Naive thymus-derived CD8-positive, alpha-beta T cell (primary cell): Measurements from ENCODE around the gene SLC9A9. TPM values are rescaled to one million over a fixed set of nuclear protein-coding genes. Genes with fewer than 3 reads are reported as not detected.
A peak's percentile ranks its signal among the peaks of the same experiment; 100 is the strongest.

ENCODE experiments used
- ATAC-seq, 2 donors: fragments of 150-1000 bp; cut with Tn5 transposase in 1 of 2; sonication (Bioruptor Pico), chemical (Tn5 transposase) in 1 of 2; 1 replicate in 1 of 2; 2 replicates in 1 of 2; pipeline ENCODE4 v1.10.0; 2021; ENCODE audit warnings: mild to moderate bottlenecking in 2 of 2, moderate library complexity in 2 of 2
- POLR2A ChIA-PET: fragments of 350-600 bp; sonication (Branson Sonifier 250); formaldehyde crosslinking; loops from one replicate; lab custom pipeline; 2021; ENCODE audit warnings: antibody characterized with exemption; lab: Charles Lee
- DNase-seq, 10 donors: peaks; one replicate each; pipeline versions ENCODE4 v3.0.0 to v3.0.0-alpha.2; 2020 to 2022
- H3K27ac Mint-ChIP-seq, 10 donors: one replicate each; pipeline ENCODE4 v1.8.0; 2020 to 2022; ENCODE audit warnings: mild to moderate bottlenecking in 10 of 10, mixed read lengths in 10 of 10, moderate library complexity in 4 of 10, inconsistent platforms in 1 of 10
- H3K27me3 Mint-ChIP-seq, 5 donors: one replicate each; pipeline ENCODE4 v1.8.0; 2021 to 2022; ENCODE audit warnings: mixed read lengths in 5 of 5
- H3K36me3 Mint-ChIP-seq, 3 donors: one replicate each; pipeline ENCODE4 v1.8.0; 2020 to 2022; ENCODE audit warnings: mixed read lengths in 3 of 3, mild to moderate bottlenecking in 2 of 3, inconsistent platforms in 1 of 3
- H3K4me1 Mint-ChIP-seq, 4 donors: one replicate each; pipeline ENCODE4 v1.8.0; 2021 to 2022; ENCODE audit warnings: mixed read lengths in 4 of 4
- H3K4me3 Mint-ChIP-seq, 10 donors: one replicate each; pipeline ENCODE4 v1.8.0; 2020 to 2022; ENCODE audit warnings: mild to moderate bottlenecking in 10 of 10, mixed read lengths in 10 of 10, moderate library complexity in 6 of 10, inconsistent platforms in 1 of 10
- H3K9me3 Mint-ChIP-seq, 9 donors: one replicate each; pipeline ENCODE4 v1.8.0; 2020 to 2022; ENCODE audit warnings: mixed read lengths in 9 of 9, mild to moderate bottlenecking in 3 of 9, inconsistent platforms in 1 of 9, moderate library complexity in 1 of 9
- polyA plus RNA-seq, 3 donors: library from polyadenylated mRNA; unstranded; fragments of 300-500 nt; fragmentation: Illumina TruSeq; gene quantifications; one replicate each; pipeline ENCODE4 v1.2.3, GENCODE V29; 2021
- total RNA-seq, 8 experiments: library from RNA in 2 of 8; stranded (reverse) in 2 of 8; gene quantifications; one replicate each; pipeline ENCODE4 v1.2.3 and lab custom pipeline; 2021 to 2026

SLC9A9 gene
- total and polyA plus RNA-seq, 5 experiments from 2014 or later: 9.6 to 19.4 (median 14.2) TPM

DNA sequence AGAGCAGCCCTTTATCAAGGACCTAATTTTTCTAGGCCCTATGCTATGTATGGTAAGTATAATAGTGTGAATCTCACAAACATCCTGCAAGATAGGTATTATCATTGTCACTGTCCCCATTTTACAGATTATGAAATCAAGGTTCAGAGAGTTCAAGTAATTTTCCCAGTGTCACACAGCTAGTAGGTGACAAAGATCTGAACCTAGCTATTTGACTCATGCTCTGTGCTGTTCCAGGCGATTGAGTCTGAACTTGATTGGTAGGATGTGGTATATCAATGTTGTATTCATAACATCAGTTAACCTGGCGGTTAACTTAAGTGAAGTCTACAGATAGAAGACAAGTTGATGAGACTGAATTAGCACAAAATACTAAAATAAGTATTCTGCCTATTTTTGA, 498.8 kb downstream of the SLC9A9 start:
- no peaks in the 10 kb centered on the region for H3K27me3 Mint-ChIP-seq
- DNase-seq (no peak), ATAC-seq (no peak)
- peaks cover 0 to 4% (median 0%) of the 10 kb centered on the region in 3 donors for H3K36me3 Mint-ChIP-seq
- POLR2A ChIA-PET: interaction anchor here (0.8 kb wide), 1 partner anchor 13 kb away, joined by 3 read pairs; no protein-coding TSS in a partner anchor
- H3K27ac Mint-ChIP-seq: peak overlapping the region in 8 of 10 donors; percentile 9 to 83 (median 22)
- H3K4me3 Mint-ChIP-seq: peak overlapping the region in 4 of 10 donors; percentile 8 to 35 (median 18)
- H3K4me1 Mint-ChIP-seq: peaks cover 19 to 62% (median 47%) of the 10 kb centered on the region in 4 donors
- H3K9me3 Mint-ChIP-seq: peaks cover 0 to 10% (median 0%) of the 10 kb centered on the region in 9 donors

DNA sequence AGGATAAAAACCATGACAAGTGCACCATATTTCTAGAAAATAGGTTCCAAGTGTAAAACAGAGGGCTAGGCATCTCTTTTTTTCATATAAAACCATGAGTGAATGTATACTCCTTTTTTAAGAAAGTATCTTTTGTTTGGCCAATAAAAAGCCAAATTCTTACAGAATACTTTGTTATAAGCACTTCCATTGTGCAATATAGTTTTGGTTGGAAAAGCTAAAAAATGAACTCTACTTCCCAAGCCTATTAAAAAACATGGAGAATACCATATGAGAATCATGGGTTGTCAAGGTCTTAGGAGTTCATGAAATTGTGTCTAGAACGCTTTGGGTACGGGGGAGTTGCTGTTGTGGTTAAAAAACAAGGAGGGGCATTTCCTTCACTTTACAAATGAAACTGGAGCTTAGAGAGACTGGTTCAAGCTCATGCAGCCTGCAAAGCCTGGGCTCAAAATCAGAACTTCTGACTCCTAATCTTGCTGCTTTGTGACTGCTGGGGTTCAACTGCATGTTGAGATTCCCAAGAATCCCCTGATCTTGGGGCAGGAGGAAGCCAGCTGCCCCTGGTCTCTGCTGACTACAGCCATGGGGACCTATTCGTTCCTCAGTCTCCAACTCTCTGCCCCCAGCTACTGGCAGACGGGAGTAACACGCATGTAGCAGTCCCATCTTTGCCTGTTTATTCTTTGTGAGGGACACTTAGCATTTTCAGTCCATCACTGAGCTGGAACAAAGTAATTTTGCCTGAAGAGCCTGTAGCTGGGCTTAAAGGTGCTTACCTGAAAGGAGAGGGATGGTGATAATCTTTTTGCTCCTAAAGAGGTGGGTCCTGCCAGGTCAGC, 499.6 kb downstream of the SLC9A9 start:
- Mint-ChIP-seq H3K27ac (peak overlapping the region in 9 of 10 donors; percentile 1 to 82 (median 27)), H3K36me3 (peaks cover 0 to 5% (median 0%) of the 10 kb centered on the region in 3 donors), H3K9me3 (peaks cover 0 to 10% (median 0%) of the 10 kb centered on the region in 9 donors), H3K27me3 (no peaks in the 10 kb centered on the region), H3K4me3 (peak overlapping the region in 9 of 10 donors; percentile 12 to 76 (median 59)), H3K4me1 (peaks cover 19 to 66% (median 48%) of the 10 kb centered on the region in 4 donors)
- DNase-seq: peak in 3 of 10 donors; percentile 4 to 44 (median 31)
- POLR2A ChIA-PET: interaction anchor here (0.8 to 2.0 kb wide), 2 partner anchors 10 to 14 kb away, joined by 3 to 4 read pairs; no protein-coding TSS in a partner anchor
- ATAC-seq: peak; percentile 50 to 59

DNA sequence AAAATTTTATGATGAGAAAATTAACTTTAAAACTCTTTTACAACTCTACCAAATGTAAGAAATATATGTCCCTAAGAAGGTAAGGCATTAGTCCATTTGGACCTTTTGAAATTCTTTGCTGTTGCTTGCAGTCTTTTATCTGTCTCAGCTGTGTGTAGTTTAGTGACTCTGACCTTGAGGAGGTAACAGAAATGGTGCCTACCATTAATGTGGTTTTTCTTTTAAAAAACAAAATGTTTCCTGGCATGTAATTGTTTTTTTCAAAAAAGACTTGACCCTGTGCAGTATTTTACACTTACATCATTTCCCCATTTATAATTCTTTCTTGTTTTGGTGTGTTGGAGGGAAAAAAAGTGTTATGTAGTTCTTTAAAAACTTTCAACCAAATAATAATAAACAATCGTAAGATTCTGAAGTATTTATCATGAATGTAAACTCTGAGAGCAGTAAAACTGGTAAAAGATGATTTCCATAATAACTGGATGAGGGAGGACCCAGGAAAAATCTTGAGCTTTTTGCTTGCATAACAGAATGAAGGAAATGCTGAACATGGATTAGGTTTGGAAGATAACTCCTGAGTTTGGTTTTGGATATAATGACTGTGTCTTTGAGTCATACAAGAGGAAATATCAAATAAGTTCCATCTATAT, 503.6 kb downstream of the SLC9A9 start:
- peaks cover 11 to 49% (median 33%) of the 10 kb centered on the region in 4 donors for H3K4me1 Mint-ChIP-seq
- no peak for DNase-seq
- H3K27ac Mint-ChIP-seq: peak overlapping the region in 2 of 10 donors; percentile 3 to 24
- POLR2A ChIA-PET: no interaction called here
- H3K36me3 Mint-ChIP-seq: peaks cover 0 to 5% (median 0%) of the 10 kb centered on the region in 3 donors
- no peaks in the 10 kb centered on the region for H3K27me3 Mint-ChIP-seq
- peak overlapping the region in 1 of 10 donors; percentile 22 for H3K4me3 Mint-ChIP-seq
- H3K9me3 Mint-ChIP-seq: peaks cover 0 to 10% (median 0%) of the 10 kb centered on the region in 9 donors
- no peak for ATAC-seq

DNA sequence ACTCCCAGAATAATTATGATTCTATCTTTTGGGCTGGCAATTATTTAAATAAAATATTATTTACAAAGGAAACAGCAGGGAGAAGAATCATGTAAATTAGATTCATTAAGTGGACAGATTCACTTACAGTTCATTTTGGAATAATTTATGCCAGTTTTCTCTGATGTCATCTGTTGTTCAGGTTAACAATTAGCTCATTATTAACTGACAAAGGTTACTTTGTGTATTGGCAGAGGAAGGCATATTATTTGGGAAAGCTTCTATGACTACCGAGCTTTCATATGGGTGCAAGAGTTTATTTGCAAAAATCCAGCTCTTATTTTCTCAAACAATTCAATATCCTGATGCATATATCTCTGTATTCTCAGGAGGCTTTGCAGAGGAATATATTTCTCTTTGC, 504.3 kb downstream of the SLC9A9 start:
- POLR2A ChIA-PET: no interaction called here

GRCh38 chr3:143343031-143343430, 505.2 kb downstream of the SLC9A9 start:
- Mint-ChIP-seq H3K4me3 (no peak overlapping the region), H3K27ac (peak overlapping the region in 1 of 10 donors; percentile 54), H3K4me1 (peaks cover 6 to 33% (median 19%) of the 10 kb centered on the region in 4 donors), H3K9me3 (peaks cover 0 to 10% (median 0%) of the 10 kb centered on the region in 9 donors), H3K27me3 (no peaks in the 10 kb centered on the region), H3K36me3 (peaks cover 0 to 5% (median 0%) of the 10 kb centered on the region in 3 donors)
- ATAC-seq (no peak), DNase-seq (no peak)
- POLR2A ChIA-PET: no interaction called here

More for the DNA sequence above, 504.3 kb downstream of the SLC9A9 start:
- no peaks in the 10 kb centered on the region for H3K27me3 Mint-ChIP-seq
- H3K36me3 Mint-ChIP-seq: peaks cover 0 to 5% (median 0%) of the 10 kb centered on the region in 3 donors
- no peak overlapping the region for H3K27ac Mint-ChIP-seq
- peaks cover 11 to 42% (median 27%) of the 10 kb centered on the region in 4 donors for H3K4me1 Mint-ChIP-seq
- peaks cover 0 to 10% (median 0%) of the 10 kb centered on the region in 9 donors for H3K9me3 Mint-ChIP-seq
- no peak for ATAC-seq
- DNase-seq: no peak
- no peak overlapping the region for H3K4me3 Mint-ChIP-seq

- no peak for DNase-seq
- Mint-ChIP-seq H3K4me1 (peaks cover under 1 to 10% (median under 1%) of the 10 kb centered on the region in 4 donors), H3K9me3 (peaks cover 0 to 2% (median 0%) of the 10 kb centered on the region in 9 donors), H3K4me3 (no peak overlapping the region), H3K36me3 (peaks cover 0 to 5% (median 0%) of the 10 kb centered on the region in 3 donors), H3K27ac (no peak overlapping the region), H3K27me3 (no peaks in the 10 kb centered on the region)
- POLR2A ChIA-PET: interaction anchor here (1.9 kb wide), 1 partner anchor 8 kb away, joined by 4 read pairs; no protein-coding TSS in a partner anchor
- ATAC-seq: no peak
Observed at GRCh38 chr3:143339451-143339850, 508.8 kb downstream of the SLC9A9 start.

DNA sequence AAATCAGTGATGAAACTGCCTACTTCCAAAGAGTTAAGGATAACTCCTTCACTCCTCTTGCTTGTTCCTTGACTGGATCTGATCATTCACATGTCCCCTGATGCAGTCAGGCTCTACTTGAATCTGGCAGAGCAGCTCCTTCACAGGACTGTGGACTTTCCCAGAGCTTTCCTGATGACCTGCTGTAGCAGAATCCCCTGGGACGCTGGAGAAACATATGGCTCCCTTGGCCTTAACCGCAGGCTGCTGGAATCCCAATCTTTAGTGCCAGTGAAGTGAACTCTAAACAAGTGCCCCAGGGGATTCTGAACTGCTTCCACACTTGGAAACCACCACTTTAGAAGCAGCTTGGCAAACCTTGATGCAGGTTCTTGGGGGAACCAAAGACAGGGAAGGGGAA, 510.9 kb downstream of the SLC9A9 start:
- ATAC-seq (no peak), DNase-seq (no peak)
- Mint-ChIP-seq H3K27ac (peak overlapping the region in 1 of 10 donors; percentile 47), H3K4me1 (peaks cover 0 to 3% (median 0%) of the 10 kb centered on the region in 4 donors), H3K4me3 (no peak overlapping the region), H3K36me3 (peaks cover 0 to 7% (median 0%) of the 10 kb centered on the region in 3 donors), H3K9me3 (peaks cover 0 to 2% (median 0%) of the 10 kb centered on the region in 9 donors), H3K27me3 (no peaks in the 10 kb centered on the region)
- POLR2A ChIA-PET: no interaction called here

DNA sequence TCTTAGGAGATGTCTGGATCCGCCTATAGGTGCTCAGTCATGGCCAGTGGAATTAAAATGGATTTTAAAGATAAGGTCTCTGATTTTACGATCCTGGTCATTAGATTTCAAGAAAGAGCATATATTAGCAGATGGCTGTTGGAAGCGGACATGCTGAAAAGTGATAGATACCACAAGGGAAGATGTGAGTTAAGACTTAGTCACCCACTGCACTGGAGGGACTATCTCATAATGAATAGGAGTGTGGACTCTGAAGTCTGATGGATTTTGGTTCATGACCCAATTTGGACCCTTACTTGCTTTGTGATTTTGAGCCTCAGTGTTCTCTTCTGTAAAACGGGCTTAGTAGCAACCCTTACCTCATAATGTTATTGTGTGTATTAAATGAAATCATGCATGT, 514.0 kb downstream of the SLC9A9 start:
- H3K27me3 Mint-ChIP-seq: no peaks in the 10 kb centered on the region
- no peak for ATAC-seq
- peaks cover 0 to 7% (median 0%) of the 10 kb centered on the region in 3 donors for H3K36me3 Mint-ChIP-seq
- no peak overlapping the region for H3K4me3 Mint-ChIP-seq
- peaks cover 0 to 3% (median 0%) of the 10 kb centered on the region in 4 donors for H3K4me1 Mint-ChIP-seq
- DNase-seq: no peak
- POLR2A ChIA-PET: no interaction called here
- no peak overlapping the region for H3K27ac Mint-ChIP-seq
- H3K9me3 Mint-ChIP-seq: peaks cover 0 to 2% (median 0%) of the 10 kb centered on the region in 9 donors

DNA sequence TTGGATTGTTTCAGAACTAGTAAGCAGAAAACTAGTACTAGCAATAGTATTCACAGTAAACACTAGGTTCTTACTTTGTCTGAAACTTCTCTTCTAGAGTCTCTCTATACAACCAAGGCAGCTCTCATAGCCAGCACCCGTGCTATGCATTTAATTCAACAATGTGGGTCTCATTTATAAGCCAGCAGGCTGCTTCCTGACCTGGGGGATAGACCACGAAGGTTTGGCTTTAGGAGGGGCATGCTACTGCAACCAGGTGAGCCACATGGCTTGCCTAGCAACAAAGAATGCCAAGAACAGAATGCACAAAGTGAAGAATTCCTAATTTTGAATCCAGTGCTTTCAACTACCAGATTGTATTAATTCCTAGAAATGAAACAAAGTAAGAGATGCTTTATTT, 514.9 kb downstream of the SLC9A9 start:
- no peak overlapping the region for H3K4me3 Mint-ChIP-seq
- no peak for DNase-seq
- H3K27me3 Mint-ChIP-seq: no peaks in the 10 kb centered on the region
- H3K4me1 Mint-ChIP-seq: peaks cover 0 to 6% (median 3%) of the 10 kb centered on the region in 4 donors
- peaks cover 0 to 7% (median 0%) of the 10 kb centered on the region in 3 donors for H3K36me3 Mint-ChIP-seq
- peaks cover 0 to 2% (median 0%) of the 10 kb centered on the region in 9 donors for H3K9me3 Mint-ChIP-seq
- H3K27ac Mint-ChIP-seq: peak overlapping the region in 1 of 10 donors; percentile 52
- POLR2A ChIA-PET: no interaction called here
- no peak for ATAC-seq

- DNase-seq (no peak), ATAC-seq (no peak)
- H3K27ac Mint-ChIP-seq: no peak overlapping the region
- peaks cover 0 to 6% (median 0%) of the 10 kb centered on the region in 3 donors for H3K36me3 Mint-ChIP-seq
- H3K27me3 Mint-ChIP-seq: no peaks in the 10 kb centered on the region
- H3K9me3 Mint-ChIP-seq: peaks cover 0 to 2% (median 0%) of the 10 kb centered on the region in 9 donors
- peaks cover 3 to 16% (median 11%) of the 10 kb centered on the region in 4 donors for H3K4me1 Mint-ChIP-seq
- no peak overlapping the region for H3K4me3 Mint-ChIP-seq
- POLR2A ChIA-PET: no interaction called here
Observed at GRCh38 chr3:143332026-143332425, 516.2 kb downstream of the SLC9A9 start.

GRCh38 chr3:143331350-143331749, 516.9 kb downstream of the SLC9A9 start:
- no peak for ATAC-seq
- POLR2A ChIA-PET: no interaction called here
- Mint-ChIP-seq H3K4me3 (no peak overlapping the region), H3K4me1 (peaks cover 9 to 23% (median 18%) of the 10 kb centered on the region in 4 donors), H3K27me3 (no peaks in the 10 kb centered on the region), H3K9me3 (peaks cover 0 to 2% (median 0%) of the 10 kb centered on the region in 9 donors), H3K27ac (no peak overlapping the region), H3K36me3 (peaks cover 0 to 6% (median 0%) of the 10 kb centered on the region in 3 donors)
- no peak for DNase-seq

GRCh38 chr3:143330296-143330868, 517.9 kb downstream of the SLC9A9 start:
- Mint-ChIP-seq H3K9me3 (peaks cover 0 to 2% (median 0%) of the 10 kb centered on the region in 9 donors), H3K36me3 (peaks cover 0 to 13% (median under 1%) of the 10 kb centered on the region in 3 donors), H3K4me1 (peaks cover 12 to 28% (median 22%) of the 10 kb centered on the region in 4 donors), H3K4me3 (no peak overlapping the region), H3K27me3 (no peaks in the 10 kb centered on the region), H3K27ac (no peak overlapping the region)
- ATAC-seq (no peak), DNase-seq (no peak)
- POLR2A ChIA-PET: no interaction called here
